GM18499 (cell line): Measurements from ENCODE around the gene ZNF784.

ENCODE experiments used
- ATAC-seq: cut with Tn5 transposase; IDR thresholded peaks from one replicate; pipeline ENCODE4 v1.9.1; 2021; ENCODE audit warnings: moderate number of reproducible peaks; ENCODE audit not compliant: insufficient read depth, unreplicated experiment

ZNF784 gene

GRCh38 chr19:55622242-55622969 is 2.0 kb downstream of the ZNF784 start:
- ATAC-seq, result no peak

GRCh38 chr19:55621673-55622231 is 2.6 kb downstream of the ZNF784 start:
- no peak for ATAC-seq

GRCh38 chr19:55621205-55621672 is 3.1 kb downstream of the ZNF784 start:
- ATAC-seq, result no peak

GRCh38 chr19:55620410-55621204 is 3.8 kb downstream of the ZNF784 start:
- no peak for ATAC-seq

GRCh38 chr19:55619286-55619685 is 5.1 kb downstream of the ZNF784 start:
- no peak for ATAC-seq

- ATAC-seq, result no peak
These were observed 5.9 kb downstream of the ZNF784 start for GRCh38 chr19:55618426-55618825.

- ATAC-seq, result no peak
These were observed 6.9 kb downstream of the ZNF784 start for GRCh38 chr19:55617426-55617825.

GRCh38 chr19:55616395-55616875 is 7.9 kb downstream of the ZNF784 start:
- no peak for ATAC-seq

- ATAC-seq, result no peak
These were observed 8.6 kb downstream of the ZNF784 start for GRCh38 chr19:55615543-55616394.

GRCh38 chr19:55614711-55615542 is 9.4 kb downstream of the ZNF784 start:
- ATAC-seq, result no peak

- no peak for ATAC-seq
These were observed 10.2 kb downstream of the ZNF784 start for GRCh38 chr19:55613930-55614710.

GRCh38 chr19:55613396-55613795 is 11.0 kb downstream of the ZNF784 start:
- ATAC-seq, result no peak

GRCh38 chr19:55611983-55612645 is 12.3 kb downstream of the ZNF784 start:
- no peak for ATAC-seq

- ATAC-seq, result no peak
These were observed 12.9 kb downstream of the ZNF784 start for GRCh38 chr19:55611300-55611982.

GRCh38 chr19:55609326-55609725 is 15.0 kb downstream of the ZNF784 start:
- no peak for ATAC-seq

GRCh38 chr19:55606817-55607216 is 17.5 kb downstream of the ZNF784 start:
- ATAC-seq, result no peak

- ATAC-seq, result no peak
These were observed 17.9 kb downstream of the ZNF784 start for GRCh38 chr19:55606471-55606787.
